HG03460 (cell line): ENCODE data around the gene ZMIZ1.

Experiments used
- ATAC-seq: cut with Tn5 transposase; IDR thresholded peaks from one replicate; pipeline ENCODE4 v1.9.1; 2021; ENCODE audit not compliant: unreplicated experiment

The ZMIZ1 gene

DNA sequence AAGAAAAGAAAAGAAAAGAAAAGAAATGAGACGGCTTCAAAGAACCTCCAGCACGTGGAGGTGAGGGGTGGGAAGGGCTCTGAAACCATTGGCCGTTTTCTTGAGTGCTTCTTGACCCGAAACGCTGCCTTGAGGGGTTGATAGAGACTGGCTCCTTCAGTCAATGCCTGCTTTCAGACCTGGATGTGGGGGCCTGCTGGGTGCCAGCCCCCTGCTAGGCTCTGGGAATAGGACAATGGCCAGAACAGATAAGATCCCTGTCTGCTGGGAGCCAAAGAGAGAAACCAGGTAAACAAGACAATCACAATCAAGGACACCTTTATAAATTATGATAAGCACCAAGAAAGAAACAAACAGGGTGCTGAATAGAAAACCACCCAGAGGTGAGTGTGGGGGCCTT, 27.7 kb downstream of the ZMIZ1 start:
- no peak for ATAC-seq

DNA sequence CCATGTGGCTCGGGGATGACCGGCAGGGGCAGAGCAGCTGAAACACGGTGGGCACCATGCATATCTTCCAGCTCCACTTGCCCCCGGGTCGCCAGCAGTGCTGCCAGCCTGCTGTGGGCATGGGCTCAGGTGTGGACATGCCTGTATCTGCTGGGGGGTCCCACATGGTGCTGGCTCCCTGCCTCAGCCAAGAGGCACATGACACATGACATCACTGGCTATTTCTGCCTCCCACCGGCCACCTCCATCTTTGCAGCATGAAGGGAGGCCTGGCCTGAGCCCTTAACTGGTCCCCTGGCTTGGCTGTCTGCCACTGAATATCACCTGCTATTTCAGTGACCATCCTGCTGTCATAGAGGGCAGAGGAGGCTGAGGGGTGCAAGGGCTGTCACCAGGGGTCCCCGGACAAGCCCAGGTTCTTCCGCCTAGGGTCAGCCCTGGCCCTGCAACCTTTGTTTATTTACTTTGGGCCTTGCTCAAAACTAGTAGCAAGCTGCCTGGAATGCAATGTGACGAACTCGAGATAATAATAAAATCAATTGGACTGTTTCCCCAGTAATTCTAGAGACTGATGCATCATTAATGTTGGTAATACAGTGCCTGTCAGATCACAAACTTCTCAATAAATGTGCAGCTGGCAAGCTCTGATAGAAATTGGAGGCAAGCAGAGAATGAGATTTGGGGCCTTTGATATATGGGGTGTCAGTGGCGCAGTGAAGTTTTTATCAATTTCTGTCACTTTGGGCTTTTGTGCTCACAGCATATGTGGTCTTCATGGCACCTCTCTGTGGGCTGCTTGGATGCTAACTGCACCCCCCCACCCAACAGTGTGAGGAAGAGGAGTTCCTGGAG, 28.5 kb downstream of the ZMIZ1 start:
- ATAC-seq, result no peak

DNA sequence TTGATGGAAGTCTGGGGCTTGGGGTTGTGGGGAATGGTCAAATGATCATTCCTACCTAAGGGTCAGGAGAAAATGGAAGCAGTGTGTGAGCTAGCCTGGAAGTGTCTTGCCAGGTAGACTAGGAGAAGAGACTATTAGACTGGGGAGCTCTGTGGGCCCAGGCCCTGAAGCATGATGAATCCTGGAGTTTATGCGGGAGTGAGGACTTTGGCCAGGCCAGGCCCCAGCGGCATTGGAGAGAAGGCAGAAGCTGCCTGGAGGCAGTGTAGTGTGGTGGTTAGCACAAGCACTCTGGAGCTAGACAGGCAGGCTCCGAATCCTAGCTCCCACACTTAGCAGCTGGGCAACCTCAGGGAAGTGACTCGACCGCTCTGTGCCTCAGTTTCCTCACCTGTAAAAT, 29.3 kb downstream of the ZMIZ1 start:
- ATAC-seq, result no peak

DNA sequence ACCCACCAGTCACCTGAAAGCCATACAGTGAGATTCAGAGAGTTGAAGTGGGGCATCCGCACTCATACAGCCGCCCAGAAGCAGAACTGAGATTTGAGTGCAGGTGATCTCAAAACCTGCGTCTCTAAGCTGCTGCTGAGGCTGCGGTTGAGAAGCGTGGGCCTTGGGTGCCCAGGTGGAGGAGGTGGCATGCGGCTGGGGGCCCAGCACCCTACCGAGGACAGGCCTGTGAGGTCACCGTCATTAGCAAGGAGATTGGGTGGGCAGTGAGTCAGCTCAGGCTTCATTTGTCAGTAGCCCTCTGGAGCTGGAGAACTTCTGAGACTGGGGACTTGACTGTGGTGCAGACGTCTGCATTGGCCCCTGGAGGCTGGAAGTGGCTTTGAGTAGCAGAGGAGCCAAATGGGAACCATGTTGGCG, 29.8 kb downstream of the ZMIZ1 start:
- peak; percentile 75 for ATAC-seq

DNA sequence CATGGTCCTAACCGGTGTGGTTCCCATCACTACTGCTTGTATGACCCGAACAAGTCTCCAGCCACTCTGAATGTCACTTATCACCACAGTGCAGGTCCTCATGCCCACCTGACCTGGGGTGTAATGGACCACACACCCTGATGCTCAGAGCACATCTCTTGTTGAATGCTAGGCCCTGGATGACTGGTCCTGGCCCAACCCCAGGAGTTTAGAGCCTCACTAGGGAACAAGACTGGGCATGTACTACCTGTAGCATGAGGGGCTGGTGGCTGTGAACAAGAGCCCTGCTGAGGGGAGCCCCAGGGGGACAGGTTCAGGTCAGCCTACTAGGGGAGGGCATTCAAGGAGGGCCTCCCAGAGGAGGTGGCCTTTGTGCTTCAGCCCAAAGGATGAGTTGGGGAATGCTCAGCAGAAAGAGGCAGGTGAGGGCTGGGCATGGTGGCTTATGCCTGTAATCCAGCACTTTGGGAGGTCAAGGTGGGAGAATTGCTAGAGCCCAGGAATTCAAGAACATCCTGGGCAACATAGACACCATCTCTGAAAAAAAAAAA, 31.2 kb downstream of the ZMIZ1 start:
- ATAC-seq, result no peak

- no peak for ATAC-seq
These were observed 32.0 kb downstream of the ZMIZ1 start for GRCh38 chr10:79100771-79101170.

DNA sequence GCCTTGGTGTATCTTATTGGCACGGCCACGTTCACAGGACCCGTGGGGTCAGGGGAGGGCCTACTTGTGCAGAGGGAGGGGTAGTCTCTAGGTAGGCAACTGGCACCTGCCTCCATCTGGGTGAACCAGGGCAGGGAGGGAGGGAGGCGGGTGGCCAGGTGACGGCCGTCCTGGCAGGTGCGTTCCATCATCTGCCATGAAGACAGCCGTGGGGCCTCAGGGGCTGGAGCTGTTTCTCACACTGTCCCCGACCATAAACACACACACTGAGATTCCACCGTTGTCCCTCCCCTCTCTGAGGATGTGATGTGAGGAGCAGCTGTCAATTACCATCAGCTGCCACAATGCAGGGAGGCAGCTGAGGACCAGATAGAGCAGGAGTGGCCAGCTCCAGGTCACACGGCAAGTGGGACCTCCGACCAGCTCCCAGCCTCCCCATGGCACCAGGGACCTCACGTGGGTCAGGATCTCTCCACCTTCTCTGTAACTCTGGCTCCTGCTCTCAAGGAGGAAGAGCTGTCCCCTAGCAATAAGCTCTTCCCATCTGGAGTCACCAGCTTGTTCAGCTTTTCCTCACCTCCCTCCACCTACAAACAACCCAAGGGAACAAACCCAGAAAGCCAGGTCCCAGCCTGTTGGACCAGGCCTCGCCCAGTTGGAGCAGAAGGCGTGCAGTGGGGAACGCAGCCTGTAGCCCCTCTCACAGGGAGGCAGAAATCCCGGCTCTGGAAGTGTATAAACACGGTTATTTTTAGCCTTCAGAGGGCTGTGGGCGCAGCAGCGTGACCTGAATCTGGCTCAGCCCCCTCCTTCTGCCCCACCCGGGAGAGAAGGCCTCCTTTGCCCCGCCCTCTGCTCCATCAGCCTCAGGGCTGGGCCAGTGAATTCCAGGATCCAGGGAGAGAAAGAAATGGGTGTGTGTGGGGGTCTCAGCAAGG, 33.1 kb downstream of the ZMIZ1 start:
- no peak for ATAC-seq

DNA sequence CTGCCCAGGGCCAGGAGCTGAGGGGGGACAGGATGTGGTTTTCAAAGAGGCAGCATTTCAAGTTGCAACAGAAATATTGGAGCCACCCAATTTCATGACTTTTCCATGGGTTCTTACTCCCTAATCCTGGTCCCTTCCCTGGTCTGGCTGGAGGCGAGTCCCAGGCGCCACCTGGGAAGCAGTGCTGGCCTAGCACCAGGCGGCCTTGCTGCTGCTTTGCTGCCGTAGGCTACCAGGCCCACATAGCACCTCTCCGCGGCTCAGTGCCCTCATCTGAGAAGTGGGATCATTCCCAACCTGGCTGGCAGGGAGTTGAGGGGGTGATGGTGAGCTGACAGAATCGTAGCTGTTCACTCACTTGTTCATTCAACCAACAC, 33.7 kb downstream of the ZMIZ1 start:
- ATAC-seq, result no peak

DNA sequence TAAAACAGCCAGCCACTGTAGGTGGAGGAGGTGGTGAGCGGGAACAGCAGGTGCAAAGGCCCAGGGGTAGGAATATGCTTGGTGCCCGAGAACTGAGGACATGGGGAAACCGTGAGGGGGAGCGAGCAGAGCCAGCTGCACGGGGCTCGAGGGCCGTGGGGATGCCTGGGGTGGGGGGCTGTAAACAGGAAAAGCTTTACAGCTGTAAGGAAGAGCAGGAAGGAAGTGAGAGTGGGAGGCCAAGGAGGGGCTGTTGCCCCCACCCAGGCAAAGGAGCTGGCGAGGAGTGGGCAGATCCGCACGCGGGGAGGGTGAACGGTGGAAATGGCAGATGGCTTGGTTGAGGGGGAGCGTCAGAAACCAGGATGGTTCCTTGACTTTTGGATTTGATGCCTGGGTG, 34.4 kb downstream of the ZMIZ1 start:
- no peak for ATAC-seq

DNA sequence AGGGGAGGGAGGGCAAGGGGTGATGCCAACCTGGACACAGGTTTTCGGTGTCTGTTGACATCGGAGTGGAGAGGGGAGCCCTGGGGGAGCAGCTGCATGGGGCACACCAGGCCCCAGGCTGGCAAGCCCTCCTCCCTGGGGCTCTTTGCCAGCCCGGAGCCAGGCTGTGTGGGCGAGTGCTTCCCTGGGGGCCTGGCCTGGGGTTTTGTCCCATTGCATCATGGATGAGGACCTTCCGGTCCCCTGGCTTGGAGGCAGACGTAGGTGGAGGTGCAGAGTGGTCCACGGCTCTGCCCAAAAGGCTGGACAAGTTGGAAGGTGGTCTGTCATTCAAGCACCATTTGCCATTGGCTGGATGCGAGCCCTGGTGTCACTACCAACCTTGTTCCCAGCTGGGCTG, 34.8 kb downstream of the ZMIZ1 start:
- ATAC-seq, result no peak

DNA sequence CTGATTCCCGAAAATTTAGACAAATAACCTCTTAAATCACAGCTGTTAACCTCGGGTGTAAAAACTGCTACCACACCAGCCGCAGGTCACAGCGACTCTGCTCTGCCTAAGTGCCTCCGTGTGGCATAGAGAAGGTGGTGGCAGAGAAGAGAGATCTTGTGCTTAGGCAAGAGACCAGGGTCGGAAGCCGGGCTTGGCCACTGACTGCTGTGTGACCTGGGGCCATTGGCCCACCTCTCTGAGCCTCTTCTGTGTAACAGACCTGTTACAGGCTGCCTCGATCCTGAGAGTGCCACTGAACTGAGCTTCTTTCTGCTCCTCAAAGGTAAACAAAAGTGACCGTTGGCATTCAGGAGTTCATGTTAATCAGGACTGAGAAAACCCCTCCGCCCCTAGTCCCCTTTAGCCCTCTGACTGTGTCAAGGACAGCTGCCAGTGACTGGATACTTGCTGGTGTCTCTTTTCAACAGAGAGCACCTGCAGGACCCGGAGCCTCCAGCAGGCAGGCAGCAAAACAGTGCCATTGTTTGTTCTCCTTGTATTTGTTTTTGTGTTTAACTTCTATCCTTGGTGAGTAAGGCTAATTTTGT, 36.5 kb downstream of the ZMIZ1 start:
- no peak for ATAC-seq

GRCh38 chr10:79105818-79106217, 37.1 kb downstream of the ZMIZ1 start:
- no peak for ATAC-seq

DNA sequence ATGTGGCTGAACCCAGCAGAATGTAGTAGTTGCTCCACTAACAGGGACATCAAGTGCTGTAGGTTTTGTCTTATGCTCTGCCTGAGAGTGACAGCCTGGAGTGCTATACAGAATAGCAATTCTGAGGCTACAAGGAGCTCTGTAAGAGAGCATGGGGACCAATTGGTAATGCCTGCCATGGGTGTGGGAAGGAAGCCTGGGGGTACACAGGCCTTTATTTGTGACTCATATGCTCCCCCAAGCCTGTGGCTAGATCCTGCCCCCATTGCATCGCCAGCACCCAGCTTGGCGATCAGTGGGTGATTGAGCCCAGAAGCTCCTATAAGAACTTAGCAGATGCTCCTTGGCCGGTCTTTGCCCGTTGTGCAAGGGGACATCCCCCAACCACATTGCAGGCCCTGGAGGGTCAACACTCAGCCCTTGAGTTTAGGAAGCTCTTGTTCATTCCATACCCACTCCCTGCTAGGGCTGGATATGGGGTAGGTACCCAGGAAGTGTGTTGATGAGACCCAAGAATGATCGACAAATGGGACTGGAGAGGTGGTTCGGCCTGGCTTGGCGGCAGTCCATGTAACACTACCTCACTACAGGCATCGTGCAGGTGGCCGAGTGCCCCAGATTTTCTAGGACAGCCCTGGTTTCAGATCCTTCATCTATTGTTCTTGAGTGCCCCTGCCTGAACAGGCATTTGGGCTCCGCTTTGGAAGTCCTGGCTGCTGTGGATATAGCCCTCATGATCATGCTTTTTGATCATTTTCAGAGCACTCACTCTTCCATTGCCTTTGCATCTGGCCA, 37.7 kb downstream of the ZMIZ1 start:
- ATAC-seq, result no peak

DNA sequence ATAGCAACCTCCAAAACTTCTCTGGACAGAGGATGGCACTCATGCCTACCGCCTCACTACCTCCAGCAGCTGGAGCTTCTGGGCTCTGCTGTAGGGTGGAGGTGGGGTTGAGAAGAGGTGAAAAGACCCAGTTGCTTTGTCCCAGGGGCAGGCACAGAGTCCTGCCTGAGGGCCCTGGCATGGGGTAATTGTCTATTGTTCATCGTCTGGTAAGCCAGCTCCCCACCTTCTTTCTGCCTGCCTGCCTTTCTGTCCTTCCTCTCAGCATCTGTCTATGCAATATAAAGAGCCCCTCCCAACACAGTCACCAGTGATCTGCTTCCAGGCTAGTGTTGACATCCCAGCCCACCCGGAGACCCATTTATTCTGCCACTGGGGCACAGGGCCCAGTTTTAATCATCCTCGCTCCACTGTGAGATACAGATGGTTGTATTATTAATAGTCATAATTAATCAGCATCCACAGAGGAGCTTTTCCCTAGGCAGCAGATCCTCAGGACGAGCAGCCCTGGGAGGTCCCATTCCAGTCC, 39.0 kb downstream of the ZMIZ1 start:
- no peak for ATAC-seq

GRCh38 chr10:79108728-79109127, 40.0 kb downstream of the ZMIZ1 start:
- no peak for ATAC-seq

DNA sequence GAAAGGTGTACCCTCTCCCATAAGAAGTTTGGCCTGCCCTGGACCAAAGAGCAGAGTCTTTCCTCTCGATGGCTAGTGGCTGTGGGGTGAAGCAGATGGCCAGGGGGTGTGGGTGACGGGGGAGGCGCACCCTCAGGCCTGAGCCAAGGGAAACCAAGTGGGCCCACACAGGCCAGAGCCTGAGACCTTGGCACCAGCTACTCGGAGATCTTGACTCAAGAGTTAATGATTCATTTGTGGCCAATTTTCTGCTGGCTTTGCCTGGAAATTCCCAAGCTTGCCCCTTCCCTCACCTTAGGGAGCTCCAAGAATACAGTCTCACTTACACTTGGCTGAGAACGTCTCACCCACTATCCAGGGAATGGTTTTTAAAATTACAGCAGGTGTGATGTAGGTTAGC, 42.7 kb downstream of the ZMIZ1 start:
- ATAC-seq, result no peak

DNA sequence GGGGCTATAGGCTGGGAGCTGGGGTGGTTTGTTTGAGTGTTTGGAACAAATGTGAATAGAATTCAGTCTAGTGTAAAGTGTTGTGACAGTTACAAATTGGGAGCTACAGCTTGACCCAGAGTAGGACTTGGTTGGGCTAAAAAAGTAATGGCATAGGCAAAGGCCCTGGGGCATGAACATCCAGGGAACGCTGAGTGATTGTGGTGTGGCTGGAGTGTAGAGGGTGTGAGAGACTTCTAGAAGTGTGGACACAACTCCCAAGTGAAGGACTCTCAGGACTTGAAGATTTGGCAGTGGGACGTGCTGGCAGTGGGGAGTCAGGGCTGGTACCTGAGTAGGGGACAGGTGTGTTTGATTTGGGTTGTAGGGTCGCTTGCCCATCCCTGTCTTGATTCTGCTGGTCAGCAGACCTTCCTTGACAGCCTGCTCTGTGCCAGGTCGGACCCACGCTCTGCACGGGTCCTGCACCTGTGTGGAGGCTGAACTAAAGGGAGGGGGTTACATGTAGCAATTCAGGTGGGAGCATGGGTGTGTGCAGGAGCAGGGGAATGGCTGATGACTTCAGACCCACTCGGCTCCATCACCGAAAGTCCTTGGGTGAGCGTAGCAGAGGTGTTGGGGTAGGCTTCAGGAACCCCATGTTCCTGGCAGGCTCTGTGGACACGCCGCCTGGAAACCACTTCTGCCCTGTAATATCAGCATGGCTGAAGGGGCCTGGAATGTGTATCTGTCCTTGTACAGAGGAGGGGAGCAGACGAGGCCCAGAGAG, 43.3 kb downstream of the ZMIZ1 start:
- no peak for ATAC-seq

DNA sequence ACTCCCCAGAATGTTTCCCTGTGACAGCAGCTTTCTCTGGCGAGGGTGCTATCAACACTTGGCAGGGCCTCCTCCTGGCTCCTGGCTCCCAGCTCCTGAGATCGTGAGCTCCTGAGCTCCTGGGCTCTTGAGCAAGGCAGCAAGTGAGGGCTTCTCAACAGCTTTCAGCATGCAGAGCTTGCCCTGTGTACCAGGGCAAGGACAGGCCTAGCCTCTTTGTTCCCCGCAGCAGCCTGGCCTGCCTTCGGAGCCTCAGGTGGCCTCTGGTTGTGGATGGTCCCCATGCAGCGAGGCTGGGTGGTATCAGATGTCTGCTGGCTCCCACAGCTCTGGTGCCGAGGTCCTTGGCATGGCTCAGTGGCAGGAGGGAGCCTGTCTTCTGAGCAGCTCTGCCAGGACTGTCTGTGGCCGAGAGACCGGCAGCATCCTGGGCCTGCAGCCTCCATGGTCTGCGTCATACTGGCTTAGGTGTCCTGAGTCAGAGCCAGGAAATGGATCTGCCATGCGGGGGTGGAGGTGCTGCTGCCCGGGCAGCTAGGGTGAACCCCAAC, 44.2 kb downstream of the ZMIZ1 start:
- ATAC-seq, result no peak

DNA sequence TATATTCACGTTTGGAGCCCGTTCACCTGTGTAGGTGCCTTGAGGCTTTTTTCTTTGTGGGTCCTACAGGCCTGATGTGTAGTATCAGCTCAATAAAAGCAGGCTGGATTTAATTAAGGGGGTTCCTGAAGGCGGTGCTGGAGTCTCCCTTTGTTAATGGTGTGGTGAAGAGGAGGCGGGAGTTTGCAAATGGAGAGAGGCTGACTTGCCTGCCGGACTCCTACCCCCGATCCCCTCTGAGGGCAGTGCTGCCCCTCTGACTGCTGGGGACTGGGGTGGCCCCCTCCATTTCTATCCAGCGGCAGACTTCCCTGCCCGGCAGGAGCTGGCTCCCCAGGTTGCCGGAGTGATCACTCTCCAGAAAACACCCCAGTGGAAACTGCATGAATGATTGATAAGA, 45.1 kb downstream of the ZMIZ1 start:
- ATAC-seq, result no peak
